Natural killer cell (primary cell): Measurements from ENCODE around the gene NRXN3. TPM values are rescaled to one million over a fixed set of nuclear protein-coding genes. Genes with fewer than 3 reads are reported as not detected.

Experiments
- ATAC-seq, 3 donors: fragments of 150-1000 bp in 2 of 3; fragments of 200-7000 bp in 1 of 3; cut with Tn5 transposase; 1 replicate in 1 of 3; 2 replicates in 2 of 3; pipeline ENCODE4 v1.10.0; 2021; ENCODE audit warnings: mild to moderate bottlenecking in 2 of 3, moderate library complexity in 2 of 3
- DNase-seq, 2 donors: peaks; one replicate each; pipeline versions ENCODE4 v3.0.0 to v3.0.0-alpha.2; 2013 to 2021; ENCODE audit warnings: mixed read lengths in 1 of 2
- H3K27ac ChIP-seq: one replicate; pipeline ENCODE4 v1.5.1; 2013; ENCODE audit warnings: mild to moderate bottlenecking, low read length
- H3K27me3 ChIP-seq: one replicate; pipeline ENCODE4 v1.6.1; 2013; ENCODE audit warnings: low read length; ENCODE audit not compliant: control insufficient read depth, insufficient read depth
- H3K36me3 ChIP-seq: one replicate; pipeline ENCODE4 v1.6.1; 2013; ENCODE audit warnings: low read length; ENCODE audit not compliant: control insufficient read depth, insufficient read depth
- H3K4me1 ChIP-seq: one replicate; pipeline ENCODE4 v1.6.1; 2013; ENCODE audit warnings: low read length; ENCODE audit not compliant: control insufficient read depth, insufficient read depth
- H3K4me3 ChIP-seq: one replicate; pipeline ENCODE4 v1.5.1; 2013; ENCODE audit warnings: low read length
- H3K9me3 ChIP-seq: one replicate; pipeline ENCODE4 v1.6.1; 2013; ENCODE audit warnings: low read length; ENCODE audit not compliant: control insufficient read depth, insufficient read depth
- H3K27ac Mint-ChIP-seq, 2 donors: one replicate each; pipeline ENCODE4 v1.8.0; 2022; ENCODE audit warnings: mild to moderate bottlenecking in 2 of 2, mixed read lengths in 2 of 2, moderate library complexity in 1 of 2
- H3K27me3 Mint-ChIP-seq, 2 donors: one replicate each; pipeline ENCODE4 v1.8.0; 2022; ENCODE audit warnings: low read depth in 2 of 2, mixed read lengths in 2 of 2
- H3K36me3 Mint-ChIP-seq: one replicate; pipeline ENCODE4 v1.8.0; 2022; ENCODE audit warnings: mixed read lengths
- H3K4me1 Mint-ChIP-seq, 2 donors: one replicate each; pipeline ENCODE4 v1.8.0; 2022; ENCODE audit warnings: mixed read lengths in 2 of 2
- H3K4me3 Mint-ChIP-seq: one replicate; pipeline ENCODE4 v1.8.0; 2022; ENCODE audit warnings: mild to moderate bottlenecking, moderate library complexity, mixed read lengths
- H3K9me3 Mint-ChIP-seq, 2 donors: one replicate each; pipeline ENCODE4 v1.8.0; 2022; ENCODE audit warnings: mixed read lengths in 2 of 2
- whole genome bisulfite sequencing: methylation state at CpG from one replicate; pipeline ENCODE4 v1.1.7; 2013; ENCODE audit warnings: missing lambda C conversion rate; ENCODE audit not compliant: insufficient coverage; 5-methylcytosine and 5-hydroxymethylcytosine counted together
- intact Hi-C: fragments of 100-400 bp; cut with micrococcal nuclease; formaldehyde crosslinking; loops from one replicate; pipeline ENCODE4 v1.14.2; 2022
- total RNA-seq, 4 donors: library from RNA; stranded (reverse); fragments of 120-200 nt in 1 of 4; gene quantifications; one replicate each; pipeline versions ENCODE4 v1.2.3 to v1.2.4, GENCODE V29; 2013 to 2022
- TF ChIP-seq, protein P1 (sequence below): fragments of 200-600 bp; IDR thresholded peaks from one replicate; pipeline ENCODE4 v1.8.0; 2022; ENCODE audit warnings: antibody characterized with exemption

NRXN3 gene
- total RNA-seq, 3 donors from 2014 or later (not counting 1 experiment from before 2014, with no cell fraction given): not detected

DNA sequence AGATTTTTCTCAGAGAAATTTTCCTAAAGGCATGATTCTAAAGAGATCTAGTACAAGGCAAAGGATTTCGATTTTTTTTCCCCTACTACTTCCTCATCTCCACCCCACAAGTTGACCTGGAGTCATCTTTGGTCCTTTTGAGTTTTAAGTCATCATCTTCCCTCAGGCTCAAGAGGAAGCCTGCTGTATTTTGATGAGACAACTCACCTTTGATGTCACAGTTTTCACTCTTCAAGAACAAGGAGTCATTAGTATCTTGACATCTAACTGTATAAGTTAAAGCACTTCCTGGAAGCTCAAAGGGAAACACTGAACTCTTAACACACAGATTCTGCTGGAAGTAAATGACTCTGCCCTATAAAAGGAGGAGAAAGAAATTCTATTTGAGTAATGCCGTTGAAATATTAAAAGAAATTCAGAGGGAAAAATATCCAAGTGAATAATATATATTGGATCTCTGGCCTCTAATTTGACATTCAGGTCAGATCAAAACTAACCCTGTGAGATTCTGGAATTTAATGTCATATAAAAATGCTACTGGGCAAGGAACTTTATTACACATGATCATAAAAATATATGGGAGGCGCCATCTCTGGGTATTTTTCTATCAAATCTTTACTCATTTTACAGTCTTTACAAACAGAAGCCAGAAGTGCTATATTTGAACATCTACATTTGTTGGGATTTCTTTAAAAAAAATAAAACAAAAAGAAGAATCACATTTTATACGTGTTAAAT lies 435.0 kb downstream of the NRXN3 start:
- Histone ChIP-seq H3K36me3 (no peaks in the 10 kb centered on the region), H3K9me3 (no peaks in the 10 kb centered on the region), H3K27ac (no peak overlapping the region), H3K4me1 (no peaks in the 10 kb centered on the region), H3K4me3 (no peak overlapping the region), H3K27me3 (no peaks in the 10 kb centered on the region)
- WGBS: 68% methylated on average over 3 of the region's 4 CpGs
- TF ChIP-seq, protein P1, sequence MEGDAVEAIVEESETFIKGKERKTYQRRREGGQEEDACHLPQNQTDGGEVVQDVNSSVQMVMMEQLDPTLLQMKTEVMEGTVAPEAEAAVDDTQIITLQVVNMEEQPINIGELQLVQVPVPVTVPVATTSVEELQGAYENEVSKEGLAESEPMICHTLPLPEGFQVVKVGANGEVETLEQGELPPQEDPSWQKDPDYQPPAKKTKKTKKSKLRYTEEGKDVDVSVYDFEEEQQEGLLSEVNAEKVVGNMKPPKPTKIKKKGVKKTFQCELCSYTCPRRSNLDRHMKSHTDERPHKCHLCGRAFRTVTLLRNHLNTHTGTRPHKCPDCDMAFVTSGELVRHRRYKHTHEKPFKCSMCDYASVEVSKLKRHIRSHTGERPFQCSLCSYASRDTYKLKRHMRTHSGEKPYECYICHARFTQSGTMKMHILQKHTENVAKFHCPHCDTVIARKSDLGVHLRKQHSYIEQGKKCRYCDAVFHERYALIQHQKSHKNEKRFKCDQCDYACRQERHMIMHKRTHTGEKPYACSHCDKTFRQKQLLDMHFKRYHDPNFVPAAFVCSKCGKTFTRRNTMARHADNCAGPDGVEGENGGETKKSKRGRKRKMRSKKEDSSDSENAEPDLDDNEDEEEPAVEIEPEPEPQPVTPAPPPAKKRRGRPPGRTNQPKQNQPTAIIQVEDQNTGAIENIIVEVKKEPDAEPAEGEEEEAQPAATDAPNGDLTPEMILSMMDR: no peak
- DNase-seq: no peak
- no peak overlapping the region for H3K27ac Mint-ChIP-seq
- H3K27me3 Mint-ChIP-seq: peaks cover 0 to 5% of the 10 kb centered on the region in 2 donors
- H3K9me3 Mint-ChIP-seq: no peaks in the 10 kb centered on the region
- no peak overlapping the region for H3K4me3 Mint-ChIP-seq
- no peaks in the 10 kb centered on the region for H3K36me3 Mint-ChIP-seq
- intact Hi-C loops: no loop called here
- no peak for ATAC-seq
- no peaks in the 10 kb centered on the region for H3K4me1 Mint-ChIP-seq

DNA sequence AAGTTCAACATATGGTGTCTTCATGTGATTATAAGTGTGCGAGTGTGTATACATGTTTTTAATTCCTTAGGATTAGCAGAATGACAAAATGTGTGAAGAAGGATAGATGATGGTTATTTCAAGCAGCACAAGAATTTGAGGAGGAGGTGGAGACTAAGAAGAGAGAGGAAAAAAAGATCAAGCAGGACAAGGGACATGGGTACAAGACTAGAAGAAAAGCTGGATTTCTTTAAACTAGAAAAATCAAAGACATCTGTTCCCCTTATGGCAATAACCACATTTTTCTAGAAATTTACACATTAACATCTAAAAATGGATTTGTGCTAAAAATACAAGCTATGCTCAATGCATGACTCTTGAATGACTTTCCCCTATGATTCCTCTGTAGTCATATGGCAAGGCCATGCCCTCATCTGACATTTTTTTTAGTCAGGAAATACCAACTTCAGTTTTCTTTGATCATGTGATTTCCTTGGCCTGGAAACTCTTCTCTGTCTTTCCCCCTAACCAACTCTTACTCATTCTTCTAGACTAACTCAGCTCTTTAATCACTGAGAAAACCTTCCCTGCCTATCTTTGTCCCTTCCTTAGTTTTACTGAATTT lies 435.8 kb downstream of the NRXN3 start:
- no peaks in the 10 kb centered on the region for H3K9me3 ChIP-seq
- no peak overlapping the region for H3K4me3 Mint-ChIP-seq
- no peak overlapping the region for H3K27ac Mint-ChIP-seq
- WGBS: 100% methylated on average over 1 of the region's 1 CpG
- no peaks in the 10 kb centered on the region for H3K9me3 Mint-ChIP-seq
- no peaks in the 10 kb centered on the region for H3K4me1 Mint-ChIP-seq
- H3K4me1 ChIP-seq: no peaks in the 10 kb centered on the region
- DNase-seq (no peak), ATAC-seq (no peak)
- H3K27ac ChIP-seq: no peak overlapping the region
- TF ChIP-seq, protein P1: no peak
- intact Hi-C loops: no loop called here
- H3K4me3 ChIP-seq: no peak overlapping the region
- no peaks in the 10 kb centered on the region for H3K36me3 ChIP-seq
- H3K27me3 Mint-ChIP-seq: no peaks in the 10 kb centered on the region
- H3K27me3 ChIP-seq: no peaks in the 10 kb centered on the region
- no peaks in the 10 kb centered on the region for H3K36me3 Mint-ChIP-seq

DNA sequence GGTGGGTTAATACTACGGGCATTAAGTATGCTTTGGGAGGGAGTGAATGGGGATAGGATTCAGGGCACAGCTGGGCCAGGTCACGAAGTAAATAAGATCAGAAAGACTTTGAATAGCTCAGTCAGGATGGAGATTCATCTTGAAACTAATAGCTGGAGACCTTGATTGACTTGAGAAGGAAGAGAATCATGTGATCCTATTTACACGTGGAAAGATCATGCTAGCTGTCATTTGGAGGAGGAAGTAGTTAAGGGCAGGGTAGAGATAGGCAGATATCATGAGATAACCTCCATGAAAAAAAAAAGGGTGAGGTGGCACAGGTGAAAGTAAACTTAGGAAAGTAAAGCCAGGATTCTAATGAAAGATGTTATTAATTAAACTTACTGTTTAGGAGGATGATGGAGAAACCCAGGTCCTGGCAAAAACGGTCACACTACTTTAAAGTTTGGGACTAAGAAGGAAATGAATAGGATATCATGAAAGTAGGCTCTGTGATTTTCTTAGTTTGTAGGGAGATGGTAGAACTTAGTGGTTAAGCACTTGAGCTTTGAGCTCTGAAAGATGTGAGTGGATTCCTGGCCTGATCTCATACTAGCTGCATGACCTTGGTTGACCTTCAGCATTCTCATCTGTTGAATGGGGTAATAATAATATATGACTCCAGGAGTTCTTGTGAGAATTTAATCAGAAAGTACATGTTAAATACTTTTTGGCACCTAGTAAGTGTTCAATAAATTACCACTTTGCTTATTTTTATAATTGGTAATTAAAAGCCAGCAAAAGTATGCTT lies 439.0 kb downstream of the NRXN3 start:
- no peaks in the 10 kb centered on the region for H3K36me3 ChIP-seq
- H3K9me3 ChIP-seq: no peaks in the 10 kb centered on the region
- ATAC-seq: no peak
- DNase-seq: no peak
- H3K27ac ChIP-seq: no peak overlapping the region
- no peaks in the 10 kb centered on the region for H3K4me1 ChIP-seq
- intact Hi-C loops: no loop called here
- TF ChIP-seq, protein P1: no peak
- H3K4me3 ChIP-seq: no peak overlapping the region
- Mint-ChIP-seq H3K4me1 (no peaks in the 10 kb centered on the region), H3K27me3 (peaks cover 0 to 3% of the 10 kb centered on the region in 2 donors), H3K36me3 (no peaks in the 10 kb centered on the region), H3K9me3 (no peaks in the 10 kb centered on the region), H3K4me3 (no peak overlapping the region), H3K27ac (no peak overlapping the region)
- no peaks in the 10 kb centered on the region for H3K27me3 ChIP-seq
- 55% methylated on average over 4 of the region's 4 CpGs for WGBS
